ENCODE data around the gene SCGB1A1. TPM values are rescaled to one million over a fixed set of nuclear protein-coding genes. Genes with fewer than 3 reads are reported as not detected.
A peak's percentile ranks its signal among the peaks of the same experiment; 100 is the strongest.

SCGB1A1 gene
- total RNA-seq, 1 donor from 2014 or later = not detected

GRCh38 chr11:62393735-62394134, 25.1 kb upstream of the SCGB1A1 start:
- H3K27ac Mint-ChIP-seq = peak overlapping the region; percentile 82
- peak; percentile 11 for TF ChIP-seq CTCF (conservative IDR thresholded peaks at IDR 0.05)
- H3K27me3 Mint-ChIP-seq = no peaks in the 10 kb centered on the region
- no peak overlapping the region for H3K4me3 Mint-ChIP-seq
- H3K9me3 Mint-ChIP-seq = no peaks in the 10 kb centered on the region
- H3K36me3 Mint-ChIP-seq = no peaks in the 10 kb centered on the region
- no peak for DNase-seq (ENCODE audit: extremely low spot score, unreplicated experiment)
- peaks cover 38% of the 10 kb centered on the region for H3K4me1 Mint-ChIP-seq (ENCODE audit: unreplicated experiment)

- H3K4me1 Mint-ChIP-seq (ENCODE audit: unreplicated experiment) = peaks cover 35% of the 10 kb centered on the region
- no peaks in the 10 kb centered on the region for H3K9me3 Mint-ChIP-seq
- H3K4me3 Mint-ChIP-seq = peak overlapping the region; percentile 86
- peak overlapping the region; percentile 94 for H3K27ac Mint-ChIP-seq
- TF ChIP-seq CTCF (conservative IDR thresholded peaks at IDR 0.05) = peak; percentile 88
- no peaks in the 10 kb centered on the region for H3K27me3 Mint-ChIP-seq
- H3K36me3 Mint-ChIP-seq = no peaks in the 10 kb centered on the region
- DNase-seq (ENCODE audit: extremely low spot score, unreplicated experiment) = no peak
These were observed 23.9 kb upstream of the SCGB1A1 start for GRCh38 chr11:62394825-62395538.

GRCh38 chr11:62395885-62396551, 22.8 kb upstream of the SCGB1A1 start:
- no peaks in the 10 kb centered on the region for H3K27me3 Mint-ChIP-seq
- H3K4me3 Mint-ChIP-seq = peak overlapping the region; percentile 9
- no peak for DNase-seq (ENCODE audit: extremely low spot score, unreplicated experiment)
- peaks cover 43% of the 10 kb centered on the region for H3K4me1 Mint-ChIP-seq (ENCODE audit: unreplicated experiment)
- TF ChIP-seq CTCF (conservative IDR thresholded peaks at IDR 0.05) = no peak
- H3K36me3 Mint-ChIP-seq = no peaks in the 10 kb centered on the region
- H3K9me3 Mint-ChIP-seq = no peaks in the 10 kb centered on the region
- H3K27ac Mint-ChIP-seq = peak overlapping the region; percentile 94

GRCh38 chr11:62398011-62398994, 20.5 kb upstream of the SCGB1A1 start:
- Mint-ChIP-seq H3K27ac (peak overlapping the region; percentile 7), H3K36me3 (no peaks in the 10 kb centered on the region), H3K4me1 (ENCODE audit: unreplicated experiment) (peaks cover 48% of the 10 kb centered on the region), H3K27me3 (no peaks in the 10 kb centered on the region), H3K9me3 (no peaks in the 10 kb centered on the region), H3K4me3 (no peak overlapping the region)
- no peak for TF ChIP-seq CTCF (conservative IDR thresholded peaks at IDR 0.05)
- no peak for DNase-seq (ENCODE audit: extremely low spot score, unreplicated experiment)

GRCh38 chr11:62399172-62399877, 19.5 kb upstream of the SCGB1A1 start:
- H3K9me3 Mint-ChIP-seq = no peaks in the 10 kb centered on the region
- H3K36me3 Mint-ChIP-seq = no peaks in the 10 kb centered on the region
- DNase-seq (ENCODE audit: extremely low spot score, unreplicated experiment) = no peak
- H3K4me3 Mint-ChIP-seq = no peak overlapping the region
- peaks cover 48% of the 10 kb centered on the region for H3K4me1 Mint-ChIP-seq (ENCODE audit: unreplicated experiment)
- peak overlapping the region; percentile 7 for H3K27ac Mint-ChIP-seq
- TF ChIP-seq CTCF (conservative IDR thresholded peaks at IDR 0.05) = no peak
- no peaks in the 10 kb centered on the region for H3K27me3 Mint-ChIP-seq
